Raji (cell line): ENCODE data around the gene NEK11.

Source experiments
- POLR2A ChIP-seq: IDR thresholded peaks from 2 replicates; pipeline ENCODE4 v1.6.1; 2011; ENCODE audit warnings: low read depth, low read length, control low read depth; ENCODE audit not compliant: insufficient read depth

Gene NEK11

GRCh38 chr3:131026321-131027151 is at the start of gene NEK11, which contains the start of gene ASTE1:
Gene NEK11, plus strand, starts transcription at chr3:131026877. Its CDS starts 2,832 bp downstream, at chr3:131029709.
Gene ASTE1, minus strand, starts transcription at chr3:131026825. Its CDS starts 1,519 bp downstream, at chr3:131025306.
- TF ChIP-seq POLR2A = peak; percentile 86

GRCh38 chr3:130979117-130979516 is 47.6 kb upstream of the NEK11 start:
- TF ChIP-seq POLR2A = no peak

- no peak for TF ChIP-seq POLR2A
Observed at GRCh38 chr3:130981469-130981868, 45.2 kb upstream of the NEK11 start.

- TF ChIP-seq POLR2A = no peak
Observed at GRCh38 chr3:130990282-130990681, 36.4 kb upstream of the NEK11 start.

- TF ChIP-seq POLR2A = no peak
Observed at GRCh38 chr3:130991126-130991525, 35.6 kb upstream of the NEK11 start.

- TF ChIP-seq POLR2A = no peak
Observed at GRCh38 chr3:130992344-130992743, 34.3 kb upstream of the NEK11 start.

GRCh38 chr3:130997289-130997688 is 29.4 kb upstream of the NEK11 start:
- TF ChIP-seq POLR2A = no peak

- TF ChIP-seq POLR2A = no peak
Observed at GRCh38 chr3:131001071-131001470, 25.6 kb upstream of the NEK11 start.

- TF ChIP-seq POLR2A = no peak
Observed at GRCh38 chr3:131004603-131005002, 22.1 kb upstream of the NEK11 start.

GRCh38 chr3:131007256-131007655 is 19.4 kb upstream of the NEK11 start:
- TF ChIP-seq POLR2A = no peak

- no peak for TF ChIP-seq POLR2A
Observed at GRCh38 chr3:131007782-131008181, 18.9 kb upstream of the NEK11 start.

GRCh38 chr3:131008326-131008725 is 18.4 kb upstream of the NEK11 start:
- TF ChIP-seq POLR2A = no peak

- no peak for TF ChIP-seq POLR2A
Observed at GRCh38 chr3:131009698-131010097, 17.0 kb upstream of the NEK11 start.

GRCh38 chr3:131018970-131019369 is 7.7 kb upstream of the NEK11 start:
- no peak for TF ChIP-seq POLR2A

GRCh38 chr3:131020122-131020693 is 6.5 kb upstream of the NEK11 start:
- no peak for TF ChIP-seq POLR2A

- TF ChIP-seq POLR2A = no peak
Observed at GRCh38 chr3:131025539-131025938, 1.1 kb upstream of the NEK11 start.

- TF ChIP-seq POLR2A = no peak
Observed at GRCh38 chr3:131028844-131029243, 2.2 kb downstream of the NEK11 start.

GRCh38 chr3:131031660-131032059 is 5.0 kb downstream of the NEK11 start:
- no peak for TF ChIP-seq POLR2A
